Measurements from ENCODE around the gene ACOXL.

ACOXL gene

DNA sequence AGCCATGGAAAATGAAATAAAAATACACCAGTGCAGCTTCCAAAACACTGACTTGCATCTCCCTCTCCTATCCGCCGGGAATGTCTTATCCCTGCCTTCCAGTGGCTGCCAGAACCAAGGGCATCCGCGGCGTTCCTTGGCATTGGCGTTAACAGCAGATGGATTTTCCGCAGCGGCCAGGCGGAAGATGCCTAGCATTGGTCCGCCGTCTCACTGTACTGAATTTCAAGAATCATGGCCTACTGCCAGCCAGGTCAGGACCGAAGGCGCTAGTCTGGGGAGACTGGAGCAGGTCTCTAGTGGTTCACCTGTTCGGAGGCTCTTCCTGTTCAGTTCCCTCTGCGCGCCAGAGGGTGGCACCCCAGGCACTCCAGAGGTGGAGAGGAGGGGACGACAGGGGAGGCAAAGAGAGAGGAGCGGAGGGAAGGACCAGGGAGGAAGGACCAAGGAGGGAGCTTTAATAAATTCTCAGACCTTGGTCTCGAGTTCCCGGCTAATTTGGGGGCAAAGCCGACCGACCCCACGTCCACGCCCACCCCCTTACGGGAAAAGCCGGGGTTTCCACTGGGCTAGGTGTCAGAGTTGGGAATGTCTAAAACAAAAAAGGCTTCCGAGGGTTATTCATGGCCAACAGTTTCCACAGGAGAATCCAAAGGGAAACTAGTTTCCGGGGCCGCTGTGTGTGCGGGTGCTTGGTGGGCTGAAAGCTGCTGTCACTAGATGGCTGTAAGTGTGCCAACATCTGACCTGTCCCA is 384.6 kb downstream of the ACOXL start:
- peak; percentile 57 for DNase-seq (ENCODE audit: low read depth)

DNA sequence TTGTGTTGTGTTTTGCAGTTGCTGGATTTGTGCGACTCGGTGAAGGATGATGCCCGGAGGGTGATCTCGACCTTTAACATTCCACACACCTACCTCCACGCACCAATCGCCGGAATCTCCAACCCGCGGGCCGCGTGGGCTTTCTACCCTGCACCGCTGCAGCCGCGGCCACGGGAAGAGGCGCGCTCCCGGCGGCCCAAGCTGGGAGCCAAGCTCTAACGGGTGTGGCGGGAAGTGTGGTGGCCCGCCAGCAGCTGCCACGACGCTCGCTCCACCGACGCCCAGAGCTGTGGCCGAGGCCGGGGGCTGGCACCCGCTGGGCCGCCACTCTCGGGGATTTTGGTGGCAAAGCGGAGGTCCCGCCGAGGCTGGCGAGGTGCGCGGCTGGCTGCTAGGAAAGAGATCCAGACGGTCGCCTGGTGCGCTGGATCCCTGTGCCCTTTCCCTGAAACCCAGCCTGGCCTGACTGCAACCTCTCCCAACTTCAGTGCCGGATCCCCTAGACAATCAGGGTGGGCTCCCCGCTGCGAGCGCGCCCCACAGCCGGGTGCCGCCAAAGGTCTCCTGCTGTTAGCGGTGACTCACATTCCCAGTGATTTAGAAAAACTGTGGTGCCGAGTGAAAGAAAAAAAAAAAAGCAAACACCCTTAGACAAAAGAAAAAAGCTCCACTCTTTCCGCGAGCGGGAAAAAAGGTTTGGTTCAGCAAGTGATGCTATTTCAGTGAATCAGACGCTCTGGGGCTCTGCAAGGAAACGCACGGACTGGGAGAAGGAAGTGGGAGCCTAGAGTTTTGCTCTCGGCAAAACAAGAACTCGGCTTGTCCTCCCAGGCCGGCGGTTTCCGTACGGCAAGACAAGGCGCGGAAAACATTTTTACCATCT is 385.5 kb downstream of the ACOXL start:
- no peak for DNase-seq (ENCODE audit: low read depth)

GRCh38 chr2:111118481-111118980 is 386.2 kb downstream of the ACOXL start:
- DNase-seq (ENCODE audit: low read depth) = no peak

DNA sequence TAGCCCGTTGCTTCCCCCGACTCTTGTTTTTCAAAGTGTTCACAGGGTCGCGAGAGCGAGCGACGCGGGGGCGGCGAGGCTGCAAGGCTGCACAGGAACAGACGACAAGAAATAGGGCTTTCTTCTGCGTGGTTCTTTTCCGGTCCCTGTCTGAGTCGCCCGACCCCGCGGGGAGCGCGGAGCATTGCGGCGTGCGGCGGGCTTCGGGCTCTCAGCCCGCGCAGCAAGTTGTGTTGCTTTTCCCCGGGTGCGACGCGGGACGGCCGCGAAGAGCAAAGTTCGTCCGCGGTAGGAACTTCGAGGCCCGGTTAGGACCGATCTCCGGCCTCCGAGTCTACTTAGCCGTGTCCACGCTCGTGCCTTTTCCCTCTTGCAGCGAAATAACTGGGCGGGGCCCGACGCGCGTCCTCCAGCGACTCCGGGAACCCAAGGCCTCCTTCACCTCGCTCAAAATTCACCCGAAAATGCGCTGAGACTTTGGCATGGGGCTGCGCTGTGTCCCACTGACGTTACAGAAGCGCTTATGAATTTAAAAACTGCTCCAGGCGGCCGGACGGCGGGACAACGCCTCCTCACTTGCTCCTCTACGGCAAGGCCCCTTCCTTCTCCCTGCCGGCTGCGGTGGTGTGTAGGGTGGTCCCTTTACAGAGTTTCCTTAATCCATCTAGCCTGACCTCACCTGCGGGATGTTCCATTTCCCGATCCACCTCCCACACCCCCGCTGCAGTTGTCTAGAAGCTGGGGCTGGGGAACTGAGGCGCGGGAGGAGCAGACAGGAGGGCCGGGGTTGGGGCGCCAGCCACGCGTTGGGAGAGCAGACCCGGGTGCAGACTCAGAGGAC is 386.8 kb downstream of the ACOXL start:
- no peak for DNase-seq (ENCODE audit: low read depth)

- no peak for DNase-seq (ENCODE audit: low read depth)
Observed at GRCh38 chr2:111119822-111120252, 387.5 kb downstream of the ACOXL start.

GRCh38 chr2:111120253-111121027 is 388.1 kb downstream of the ACOXL start, which contains the start of gene BCL2L11:
Gene BCL2L11, plus strand, starts transcription at chr2:111120914. Its CDS starts 2,832 bp downstream, at chr2:111123746.
- DNase-seq (ENCODE audit: low read depth) = peak; percentile 84

DNA sequence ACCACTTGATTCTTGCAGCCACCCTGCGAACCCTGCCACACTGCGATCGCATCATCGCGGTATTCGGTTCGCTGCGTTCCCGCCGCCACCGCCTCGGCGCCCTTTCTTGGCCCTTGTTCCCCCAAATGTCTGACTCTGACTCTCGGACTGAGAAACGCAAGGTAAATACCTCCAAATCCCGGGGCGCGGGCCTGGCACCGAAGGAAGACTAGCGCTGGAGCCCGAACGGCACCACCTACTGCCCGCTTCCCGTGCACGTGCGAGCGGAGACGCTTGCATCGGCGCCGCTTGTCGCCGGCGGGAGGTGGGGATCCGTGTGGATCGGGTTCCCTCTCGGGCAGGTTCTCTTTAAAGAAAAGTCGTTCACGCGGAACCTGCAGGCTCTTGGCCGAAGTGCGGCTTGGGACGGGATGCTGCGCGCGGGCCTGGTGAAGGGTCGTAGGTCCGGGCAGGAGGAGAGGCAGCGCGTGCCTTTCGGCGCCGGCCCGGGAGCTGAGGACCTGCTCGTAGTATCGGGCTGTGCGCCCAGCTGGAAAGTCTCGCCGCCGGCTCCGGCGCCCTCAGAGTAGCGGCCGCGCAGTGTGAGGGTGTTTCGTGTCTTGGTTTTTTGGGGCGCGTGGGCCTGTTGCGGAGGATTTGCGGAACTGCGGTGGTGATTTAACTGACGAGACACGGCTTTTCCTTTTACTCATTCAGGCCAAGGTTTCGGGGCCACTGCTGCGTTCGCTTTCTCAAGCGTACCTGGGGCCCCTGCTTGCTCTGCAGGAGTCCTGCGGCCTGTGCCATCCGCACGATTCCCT is 388.9 kb downstream of the ACOXL start:
- DNase-seq (ENCODE audit: low read depth) = no peak

GRCh38 chr2:111121828-111122630 is 389.7 kb downstream of the ACOXL start:
- DNase-seq (ENCODE audit: low read depth) = peak; percentile 71

DNA sequence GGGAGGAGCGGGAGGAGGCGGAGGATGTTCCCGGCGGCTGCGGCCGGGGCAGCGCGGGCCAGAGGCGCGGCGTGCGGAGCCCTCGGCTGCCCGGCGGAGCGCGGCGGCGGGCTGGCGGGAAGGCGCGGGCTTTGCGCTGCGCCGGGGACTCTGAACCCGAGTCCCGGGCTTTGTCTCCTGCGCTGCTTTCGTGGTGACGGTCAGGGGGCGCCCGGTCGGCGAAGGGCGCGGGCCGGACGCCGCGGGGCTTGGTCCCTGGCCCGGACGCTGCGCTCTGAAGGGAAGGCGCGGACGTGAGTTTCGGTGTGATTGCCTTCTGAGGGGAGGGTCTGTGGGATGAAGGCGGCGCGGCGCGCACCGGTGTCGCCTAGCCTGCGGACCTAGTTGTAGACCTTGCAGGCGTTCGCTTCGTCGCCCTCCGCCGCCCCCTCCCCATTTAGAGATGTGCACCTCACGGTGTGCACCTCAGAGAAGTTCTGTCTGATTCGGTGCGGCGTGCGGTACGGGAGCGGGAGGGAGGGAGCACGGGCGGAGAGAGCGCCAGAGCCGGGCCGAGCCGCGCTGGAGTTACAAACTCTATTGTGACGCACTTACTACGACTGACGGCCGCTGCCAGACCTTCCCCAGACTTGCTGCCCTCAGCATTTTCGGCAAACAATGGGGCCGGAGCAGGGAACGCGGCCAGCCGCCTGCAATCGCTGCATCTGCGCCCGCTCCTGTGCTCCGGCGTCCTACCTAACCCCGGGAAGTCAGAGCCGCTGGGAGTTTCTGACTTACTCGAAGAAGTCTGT is 390.5 kb downstream of the ACOXL start:
- DNase-seq (ENCODE audit: low read depth) = no peak

DNA sequence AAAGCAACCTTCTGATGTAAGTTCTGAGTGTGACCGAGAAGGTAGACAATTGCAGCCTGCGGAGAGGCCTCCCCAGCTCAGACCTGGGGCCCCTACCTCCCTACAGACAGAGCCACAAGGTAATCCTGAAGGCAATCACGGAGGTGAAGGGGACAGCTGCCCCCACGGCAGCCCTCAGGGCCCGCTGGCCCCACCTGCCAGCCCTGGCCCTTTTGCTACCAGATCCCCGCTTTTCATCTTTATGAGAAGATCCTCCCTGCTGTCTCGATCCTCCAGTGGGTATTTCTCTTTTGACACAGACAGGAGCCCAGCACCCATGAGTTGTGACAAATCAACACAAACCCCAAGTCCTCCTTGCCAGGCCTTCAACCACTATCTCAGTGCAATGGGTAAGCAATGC is 391.4 kb downstream of the ACOXL start:
- no peak for DNase-seq (ENCODE audit: low read depth)

DNA sequence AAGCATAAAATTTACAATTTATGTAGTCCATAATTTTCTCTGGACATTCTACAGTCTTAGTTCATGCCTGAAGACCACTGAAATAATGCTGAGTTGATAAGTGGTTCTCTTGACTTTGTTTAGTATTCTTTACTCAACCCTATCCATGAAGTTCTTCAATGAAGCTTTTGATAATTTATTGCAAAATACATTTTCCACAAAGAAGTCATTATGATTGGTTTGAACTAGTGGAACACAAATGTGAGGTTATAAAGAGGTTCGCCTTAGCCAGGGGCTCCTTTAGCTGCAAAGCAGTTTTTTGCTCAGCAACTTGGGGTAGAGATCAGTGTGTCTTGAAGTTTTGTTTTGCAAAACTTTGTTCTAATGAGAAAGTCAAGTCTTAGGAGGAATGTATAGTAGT is 394.2 kb downstream of the ACOXL start:
- DNase-seq (ENCODE audit: low read depth) = no peak

DNA sequence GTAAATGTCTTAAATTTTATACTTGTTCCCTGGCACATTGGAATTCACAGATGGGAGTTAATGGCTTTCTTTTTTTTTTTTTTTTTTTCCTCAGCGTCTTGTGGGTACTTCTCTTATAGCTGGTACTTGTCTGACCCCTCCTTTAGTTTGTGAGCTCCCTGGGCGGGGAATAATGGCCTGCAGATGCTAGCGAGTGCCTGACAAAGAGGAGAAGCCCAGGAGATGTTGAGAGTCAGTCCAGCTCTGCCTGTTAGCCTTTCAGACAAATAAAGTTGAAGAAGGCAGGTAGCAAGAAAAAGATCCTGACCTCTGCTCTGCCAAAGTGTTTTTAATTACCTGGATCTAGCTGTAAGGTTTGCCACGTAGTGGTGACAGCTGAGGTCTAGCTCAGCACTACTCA is 395.0 kb downstream of the ACOXL start:
- no peak for DNase-seq (ENCODE audit: low read depth)

GRCh38 chr2:111128096-111128495 is 395.7 kb downstream of the ACOXL start:
- DNase-seq (ENCODE audit: low read depth) = no peak

DNA sequence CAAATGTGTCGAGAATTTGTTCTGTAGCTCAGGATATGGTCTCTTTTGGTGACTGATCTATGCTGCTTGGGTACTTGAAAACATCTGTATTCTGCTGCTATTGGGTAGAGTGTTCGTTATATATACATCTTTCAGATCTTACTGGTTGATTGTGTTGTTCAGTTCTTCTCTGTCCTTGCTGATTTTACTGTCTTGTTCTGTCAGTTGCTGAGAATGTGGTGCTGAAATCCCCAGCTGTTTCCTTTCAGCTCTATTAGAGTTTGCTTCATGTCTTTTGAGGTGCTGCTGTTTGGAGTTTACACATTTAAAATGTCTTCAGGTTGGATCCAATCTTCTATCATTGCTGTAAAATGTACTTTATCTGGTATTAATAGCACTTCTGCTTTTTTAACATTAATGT is 401.2 kb downstream of the ACOXL start:
- no peak for DNase-seq (ENCODE audit: low read depth)

DNA sequence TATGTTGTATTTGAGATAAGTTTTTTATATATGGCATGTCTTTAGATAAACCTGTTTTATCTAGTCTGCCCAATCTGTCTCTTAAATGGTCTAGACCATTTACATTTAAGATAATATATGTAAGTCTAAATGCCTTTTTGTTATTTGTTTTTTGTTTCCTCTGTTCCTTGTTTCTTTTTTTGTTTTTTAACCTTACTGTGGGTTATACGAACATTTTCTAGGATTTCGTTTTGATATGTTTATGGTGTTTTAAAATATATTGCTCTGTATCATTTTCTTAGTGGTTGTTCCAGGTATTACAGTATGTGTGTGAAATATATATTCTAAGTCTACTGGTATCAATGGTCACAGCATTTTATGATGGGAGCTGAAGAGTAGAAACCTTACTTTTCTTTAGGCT is 401.7 kb downstream of the ACOXL start:
- DNase-seq (ENCODE audit: low read depth) = no peak

DNA sequence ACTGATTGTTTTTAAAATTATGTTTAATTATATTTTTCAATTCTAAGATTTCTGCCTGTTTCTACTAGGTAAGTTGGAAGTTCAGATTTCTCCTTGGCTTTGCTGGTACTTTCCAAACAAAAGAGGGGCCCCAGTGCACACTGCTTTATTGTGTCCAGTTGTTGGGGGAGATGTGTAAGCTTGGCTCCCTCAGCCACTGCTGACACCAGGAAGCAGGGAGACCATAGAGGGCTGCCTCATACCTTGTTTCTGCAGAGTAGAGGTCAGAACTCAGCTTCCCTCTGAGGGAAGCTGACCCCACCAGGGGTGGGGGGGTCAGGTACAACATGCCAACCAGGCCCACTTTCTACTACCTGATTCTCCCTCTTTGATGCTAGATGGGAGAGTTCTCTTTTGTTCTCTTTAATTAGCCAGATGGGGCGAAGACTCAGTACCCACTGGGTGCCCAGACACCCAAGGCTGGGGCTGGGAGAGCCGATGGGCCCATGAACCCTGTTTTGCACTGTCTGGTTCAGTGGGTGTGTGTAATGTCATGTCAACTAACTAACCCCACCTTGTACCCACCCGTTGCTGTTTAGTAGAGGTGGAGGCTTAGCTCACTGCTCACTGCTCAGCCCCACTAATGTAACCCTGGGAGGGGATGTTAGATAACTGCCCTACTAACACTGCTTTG is 403.0 kb downstream of the ACOXL start:
- DNase-seq (ENCODE audit: low read depth) = no peak

DNA sequence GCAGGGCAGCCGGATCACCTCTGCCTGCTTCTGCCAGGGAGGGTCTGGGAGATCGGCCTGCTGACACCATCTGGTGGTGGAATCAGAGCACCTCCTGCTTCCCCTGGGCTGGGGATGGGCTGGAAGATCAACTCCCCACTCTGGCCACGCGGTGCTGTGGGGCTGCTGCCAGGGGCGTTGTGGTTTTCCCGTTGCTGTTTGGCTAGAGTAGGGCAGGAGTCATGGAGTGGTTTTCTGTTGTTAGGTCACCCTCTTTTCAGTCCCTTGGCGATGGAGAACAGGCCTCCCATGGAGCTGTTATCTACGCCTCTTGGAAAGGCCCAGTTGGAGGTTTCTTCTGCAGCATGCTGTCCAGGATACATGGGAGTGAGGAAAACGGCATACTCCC is 403.5 kb downstream of the ACOXL start:
- DNase-seq (ENCODE audit: low read depth) = no peak

DNA sequence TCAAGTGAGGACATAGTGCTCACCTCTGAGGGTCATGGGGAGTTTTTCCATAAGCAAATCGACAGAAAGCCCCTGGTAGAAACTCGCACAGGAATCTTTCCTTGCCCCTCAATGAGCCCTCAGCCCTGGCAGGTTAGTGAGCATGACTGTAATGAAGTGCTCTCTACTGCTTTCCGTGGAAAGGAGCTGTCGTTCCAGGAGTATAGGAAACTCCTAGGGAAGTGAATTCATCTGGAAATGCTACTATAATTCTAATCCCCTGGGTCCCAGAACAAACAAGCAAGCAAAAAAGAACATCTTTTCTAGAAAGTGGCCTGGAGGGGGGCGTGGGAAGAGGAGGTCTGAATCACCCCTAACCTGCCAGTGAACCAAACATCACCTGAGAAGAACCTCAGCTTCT is 406.5 kb downstream of the ACOXL start:
- DNase-seq (ENCODE audit: low read depth) = no peak
